Activated CD4-positive, alpha-beta T cell treated with anti-CD3 and anti-CD28 coated beads for 36 hours (primary cell): ENCODE results near the gene GALNT6. TPM values are rescaled to one million over a fixed set of nuclear protein-coding genes. Genes with fewer than 3 reads are reported as not detected.

Experiments used
- ATAC-seq: fragments of 200-7000 bp; cut with Tn5 transposase; one replicate; pipeline ENCODE4 v1.10.0; 2021; ENCODE audit warnings: mild to moderate bottlenecking, moderate library complexity
- CTCF ChIA-PET: fragments of 350-600 bp; sonication (Branson Sonifier 250); formaldehyde crosslinking; loops from one replicate; lab custom pipeline; 2021; ENCODE audit warnings: antibody characterized with exemption; lab: Charles Lee
- POLR2A ChIA-PET: fragments of 350-600 bp; sonication (Branson Sonifier 250); formaldehyde crosslinking; loops from one replicate; lab custom pipeline; 2021; ENCODE audit warnings: antibody characterized with exemption, inconsistent platforms; lab: Charles Lee
- DNase-seq: peaks from one replicate; pipeline ENCODE4 v3.0.0-alpha.2; 2020
- H3K27ac Mint-ChIP-seq: one replicate; pipeline ENCODE4 v1.8.0; 2021; ENCODE audit warnings: mixed read lengths
- H3K27me3 Mint-ChIP-seq: one replicate; pipeline ENCODE4 v1.8.0; 2021; ENCODE audit warnings: mixed read lengths
- H3K36me3 Mint-ChIP-seq: one replicate; pipeline ENCODE4 v1.8.0; 2021; ENCODE audit warnings: low read depth, mixed read lengths
- H3K4me1 Mint-ChIP-seq: one replicate; pipeline ENCODE4 v1.8.0; 2021; ENCODE audit warnings: mixed read lengths
- H3K4me3 Mint-ChIP-seq: one replicate; pipeline ENCODE4 v1.8.0; 2021; ENCODE audit warnings: mild to moderate bottlenecking, moderate library complexity, mixed read lengths
- H3K9me3 Mint-ChIP-seq: one replicate; pipeline ENCODE4 v1.8.0; 2021; ENCODE audit warnings: low read depth, mixed read lengths
- intact Hi-C, 2 experiments: fragments of 100-400 bp; cut with DNase I in 1 of 2; cut with micrococcal nuclease in 1 of 2; formaldehyde crosslinking; loops; one replicate each; pipeline versions ENCODE4 v1.14.2 to v1.15.1; 2022 to 2024; cut with DNase I, micrococcal nuclease
- total RNA-seq, 2 experiments: library from RNA; stranded (reverse); gene quantifications; one replicate each; pipeline ENCODE4 v1.2.3, GENCODE V29; 2021

Gene GALNT6
- total RNA-seq, 2 experiments from 2014 or later: 11.7 to 12.0 TPM

DNA sequence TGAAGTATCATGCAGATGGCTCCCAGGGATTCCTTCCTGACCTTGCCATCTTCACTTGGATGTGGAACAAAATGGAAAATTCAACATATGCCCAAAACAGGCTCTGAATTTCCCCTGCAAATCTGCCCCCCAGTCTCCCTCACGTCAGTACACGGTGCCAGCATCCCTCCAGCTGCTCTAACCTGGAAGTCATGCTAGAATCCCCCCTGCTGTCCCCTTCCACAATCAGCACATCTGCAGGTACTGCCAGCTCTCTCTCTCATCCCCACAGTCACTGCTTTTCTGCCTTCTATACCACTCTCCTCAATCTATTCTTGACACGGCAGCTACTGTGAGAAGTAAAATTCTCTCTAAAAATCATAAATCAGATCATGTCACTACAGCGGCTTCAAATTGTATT, 21.6 kb downstream of the GALNT6 start:
- Mint-ChIP-seq H3K4me3 (peak overlapping the region; percentile 64), H3K36me3 (peaks cover 29% of the 10 kb centered on the region), H3K27ac (peak overlapping the region; percentile 77), H3K27me3 (no peaks in the 10 kb centered on the region), H3K4me1 (peaks cover 59% of the 10 kb centered on the region), H3K9me3 (no peaks in the 10 kb centered on the region)
- DNase-seq (no peak), ATAC-seq (no peak)
- POLR2A ChIA-PET: interaction anchor here (1.0 to 1.3 kb wide), 6 partner anchors 9 to 606 kb away, joined by 3 to 9 read pairs (median 3); no protein-coding TSS in a partner anchor
- intact Hi-C loops: loop anchor here (1.0 kb wide), 3 partner anchors 22 to 602 kb away; partner anchors contain the start of gene GALNT6 (in 2 of the 2)
- CTCF ChIA-PET: interaction anchor here (0.8 to 1.5 kb wide), 9 partner anchors 12 to 162 kb away, joined by 3 to 7 read pairs (median 4); partner anchors contain the start of gene DAZAP2

GRCh38 chr12:51368640-51369517, 22.3 kb downstream of the GALNT6 start:
- Mint-ChIP-seq H3K4me1 (peaks cover 59% of the 10 kb centered on the region), H3K4me3 (peak overlapping the region; percentile 64), H3K27ac (peak overlapping the region; percentile 77), H3K9me3 (no peaks in the 10 kb centered on the region), H3K27me3 (no peaks in the 10 kb centered on the region), H3K36me3 (peaks cover 24% of the 10 kb centered on the region)
- peak; percentile 97 for ATAC-seq
- CTCF ChIA-PET: interaction anchor here (0.8 to 1.5 kb wide), 13 partner anchors 12 to 163 kb away, joined by 3 to 7 read pairs (median 4); partner anchors contain the start of genes CELA1 and DAZAP2
- DNase-seq: peak; percentile 94
- intact Hi-C loops: loop anchor here (1.0 kb wide), 3 partner anchors 22 to 602 kb away; partner anchors contain the start of gene GALNT6 (in 2 of the 2)
- POLR2A ChIA-PET: interaction anchor here (0.6 to 1.3 kb wide), 7 partner anchors 10 to 606 kb away, joined by 3 to 9 read pairs (median 3); no protein-coding TSS in a partner anchor

- Mint-ChIP-seq H3K4me1 (peaks cover 29% of the 10 kb centered on the region), H3K27ac (no peak overlapping the region), H3K9me3 (no peaks in the 10 kb centered on the region), H3K36me3 (peaks cover 11% of the 10 kb centered on the region), H3K4me3 (no peak overlapping the region), H3K27me3 (no peaks in the 10 kb centered on the region)
- no peak for DNase-seq
- intact Hi-C loops: no loop called here
- ChIA-PET CTCF (interaction anchor here (1.3 kb wide), 1 partner anchor 24 kb away, joined by 9 read pairs; no protein-coding TSS in a partner anchor), POLR2A (no interaction called here)
- no peak for ATAC-seq
Observed at GRCh38 chr12:51365276-51365675, 25.9 kb downstream of the GALNT6 start.

DNA sequence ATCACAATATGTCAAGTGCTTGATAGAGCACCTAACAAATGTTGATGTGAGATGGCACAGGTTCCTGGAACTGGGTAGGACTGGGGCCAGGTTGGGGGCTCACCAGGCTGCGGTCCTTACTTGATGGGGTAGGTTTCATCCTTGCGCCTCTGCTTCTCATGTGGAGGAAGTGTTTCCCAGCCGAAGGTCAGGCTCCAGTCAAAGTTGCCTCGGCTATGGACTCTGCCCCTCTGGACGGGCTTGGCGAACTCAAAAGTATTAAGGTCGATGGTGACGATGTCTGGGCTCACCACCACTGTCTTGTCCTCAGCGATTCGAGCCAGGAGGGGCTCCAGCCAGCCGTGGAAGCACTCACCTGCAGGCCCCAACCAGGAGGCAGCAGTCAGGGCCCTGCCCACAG, 27.2 kb downstream of the GALNT6 start:
- DNase-seq (no peak), ATAC-seq (no peak)
- ChIA-PET CTCF (no interaction called here), POLR2A (no interaction called here)
- Mint-ChIP-seq H3K4me1 (peaks cover 16% of the 10 kb centered on the region), H3K27me3 (no peaks in the 10 kb centered on the region), H3K36me3 (peaks cover 8% of the 10 kb centered on the region), H3K27ac (no peak overlapping the region), H3K4me3 (no peak overlapping the region), H3K9me3 (no peaks in the 10 kb centered on the region)
- intact Hi-C loops: no loop called here

GRCh38 chr12:51362747-51363342, 28.4 kb downstream of the GALNT6 start:
- intact Hi-C loops: no loop called here
- ChIA-PET POLR2A (no interaction called here), CTCF (no interaction called here)

DNA sequence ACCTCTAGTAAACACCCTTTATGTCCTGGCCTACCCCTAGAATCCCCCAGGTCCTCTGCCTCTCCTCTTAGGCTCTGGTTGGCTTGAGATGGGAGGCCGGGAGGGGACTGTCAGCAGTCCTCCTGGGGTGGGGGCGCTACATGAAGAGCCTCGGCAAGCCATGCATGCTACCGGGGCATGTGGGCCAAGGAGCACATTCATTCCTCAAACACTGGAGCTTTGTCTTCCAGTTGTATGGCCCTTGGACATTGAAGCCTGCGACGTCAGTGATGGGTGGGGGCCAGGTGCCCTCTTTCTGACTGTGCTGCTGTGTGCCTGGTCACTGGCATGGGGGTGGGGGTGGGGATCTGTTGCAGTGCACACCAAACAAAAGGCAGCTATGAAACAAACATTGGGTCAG, 28.9 kb downstream of the GALNT6 start:
- POLR2A ChIA-PET: no interaction called here
- CTCF ChIA-PET: no interaction called here
- no peak overlapping the region for H3K27ac Mint-ChIP-seq
- H3K9me3 Mint-ChIP-seq: no peaks in the 10 kb centered on the region
- H3K4me3 Mint-ChIP-seq: no peak overlapping the region
- ATAC-seq (no peak), DNase-seq (no peak)
- no peaks in the 10 kb centered on the region for H3K27me3 Mint-ChIP-seq
- peaks cover 10% of the 10 kb centered on the region for H3K4me1 Mint-ChIP-seq
- peaks cover 13% of the 10 kb centered on the region for H3K36me3 Mint-ChIP-seq
- intact Hi-C loops: no loop called here

More at GRCh38 chr12:51362747-51363342, 28.4 kb downstream of the GALNT6 start:
- Mint-ChIP-seq H3K27me3 (no peaks in the 10 kb centered on the region), H3K9me3 (no peaks in the 10 kb centered on the region), H3K27ac (no peak overlapping the region), H3K4me1 (peaks cover 9% of the 10 kb centered on the region), H3K4me3 (no peak overlapping the region), H3K36me3 (peaks cover 12% of the 10 kb centered on the region)
- no peak for ATAC-seq
- DNase-seq: no peak

- POLR2A ChIA-PET: no interaction called here
- Mint-ChIP-seq H3K27me3 (no peaks in the 10 kb centered on the region), H3K27ac (no peak overlapping the region), H3K4me1 (peaks cover 14% of the 10 kb centered on the region), H3K4me3 (no peak overlapping the region), H3K9me3 (no peaks in the 10 kb centered on the region), H3K36me3 (peaks cover 20% of the 10 kb centered on the region)
- DNase-seq (no peak), ATAC-seq (no peak)
- intact Hi-C loops: no loop called here
- CTCF ChIA-PET: interaction anchor here (0.6 to 1.2 kb wide), 3 partner anchors 20 to 59 kb away, joined by 3 to 4 read pairs (median 4); no protein-coding TSS in a partner anchor
Observed at GRCh38 chr12:51361161-51362016, 29.8 kb downstream of the GALNT6 start.

GRCh38 chr12:51360315-51360714, 30.9 kb downstream of the GALNT6 start:
- ATAC-seq: no peak
- POLR2A ChIA-PET: interaction anchor here (0.6 kb wide), 1 partner anchor 55 kb away, joined by 3 read pairs; no protein-coding TSS in a partner anchor

DNA sequence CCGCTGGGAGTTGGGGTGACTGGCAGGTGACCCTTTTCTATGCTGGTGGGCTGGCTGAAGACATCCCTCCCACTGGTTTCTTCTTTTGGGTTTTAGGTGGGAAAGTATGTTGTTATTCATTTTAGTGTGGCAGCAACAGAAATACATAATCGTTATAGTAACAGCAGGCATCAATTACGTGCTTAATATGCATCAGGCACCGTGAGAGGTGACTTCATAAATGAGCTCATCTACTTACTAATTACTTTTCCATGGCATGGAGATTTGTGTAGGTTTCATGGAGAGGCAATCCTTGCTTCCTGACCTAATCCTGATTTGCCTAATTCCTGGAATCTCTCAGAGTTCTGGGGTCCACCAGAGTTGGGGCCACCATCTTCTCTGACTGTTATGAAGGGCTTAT, 31.4 kb downstream of the GALNT6 start:
- ChIA-PET CTCF (interaction anchor here (1.1 kb wide), 1 partner anchor 17 kb away, joined by 4 read pairs; no protein-coding TSS in a partner anchor), POLR2A (interaction anchor here (0.6 kb wide), 1 partner anchor 54 kb away, joined by 3 read pairs; no protein-coding TSS in a partner anchor)
- Mint-ChIP-seq H3K36me3 (peaks cover 20% of the 10 kb centered on the region), H3K4me1 (peaks cover 14% of the 10 kb centered on the region), H3K4me3 (no peak overlapping the region), H3K9me3 (no peaks in the 10 kb centered on the region), H3K27me3 (no peaks in the 10 kb centered on the region), H3K27ac (no peak overlapping the region)
- intact Hi-C loops: no loop called here
- ATAC-seq (no peak), DNase-seq (no peak)

More at GRCh38 chr12:51360315-51360714, 30.9 kb downstream of the GALNT6 start:
- Mint-ChIP-seq H3K9me3 (no peaks in the 10 kb centered on the region), H3K4me3 (no peak overlapping the region), H3K27ac (no peak overlapping the region), H3K27me3 (no peaks in the 10 kb centered on the region), H3K4me1 (peaks cover 14% of the 10 kb centered on the region), H3K36me3 (peaks cover 20% of the 10 kb centered on the region)
- no peak for DNase-seq
- intact Hi-C loops: no loop called here
- CTCF ChIA-PET: interaction anchor here (0.6 to 1.2 kb wide), 3 partner anchors 16 to 359 kb away, joined by 3 to 4 read pairs (median 3); no protein-coding TSS in a partner anchor

DNA sequence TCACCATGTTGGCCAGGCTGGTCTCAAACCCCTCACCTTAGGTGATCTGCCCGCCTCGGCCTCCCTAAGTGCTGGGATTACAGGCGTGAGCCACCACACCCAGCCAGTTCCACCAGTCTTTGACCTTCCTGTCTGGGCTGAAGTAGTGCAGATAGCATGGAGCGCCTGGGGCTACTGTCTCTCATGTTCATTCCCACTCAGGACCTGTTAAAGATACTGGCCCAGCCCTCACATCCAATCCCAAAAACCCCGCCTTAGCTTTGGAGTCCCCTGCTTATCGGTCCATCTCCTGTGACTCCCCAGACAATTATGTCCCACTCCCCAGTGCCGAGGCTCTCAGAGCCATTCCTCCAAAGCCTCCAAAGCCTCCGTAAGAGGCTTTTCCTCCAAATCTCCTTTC, 32.7 kb downstream of the GALNT6 start:
- ATAC-seq (no peak), DNase-seq (no peak)
- intact Hi-C loops: no loop called here
- Mint-ChIP-seq H3K27me3 (no peaks in the 10 kb centered on the region), H3K4me3 (no peak overlapping the region), H3K36me3 (peaks cover 20% of the 10 kb centered on the region), H3K9me3 (no peaks in the 10 kb centered on the region), H3K4me1 (peaks cover 14% of the 10 kb centered on the region), H3K27ac (peak overlapping the region; percentile 26)
- CTCF ChIA-PET: no interaction called here
- POLR2A ChIA-PET: no interaction called here
